Peyer's patch (tissue), 4 donors: Measurements from ENCODE around the gene MYD88. TPM values are rescaled to one million over a fixed set of nuclear protein-coding genes. Genes with fewer than 3 reads are reported as not detected.

Source experiments
- DNase-seq, 3 donors: peaks; one replicate each; pipeline ENCODE4 v3.0.0-alpha.2; 2017 to 2019
- H3K27ac ChIP-seq, 4 donors: fragments of 200-600 bp; sonication (generic); one replicate each; pipeline ENCODE4 v1.5.1; 2016 to 2019
- H3K27me3 ChIP-seq, 2 donors: fragments of 200-600 bp; sonication (generic); one replicate each; pipeline ENCODE4 v1.5.1; 2019
- H3K36me3 ChIP-seq, 3 donors: fragments of 200-600 bp; sonication (generic); one replicate each; pipeline ENCODE4 v1.5.1; 2016 to 2019
- H3K4me1 ChIP-seq, 4 donors: fragments of 200-600 bp; sonication (generic); one replicate each; pipeline ENCODE4 v1.5.1; 2016 to 2019
- H3K4me3 ChIP-seq, 4 donors: fragments of 200-600 bp; sonication (generic); 1 replicate in 3 of 4; 2 replicates in 1 of 4; pipeline ENCODE4 v1.5.1; 2016 to 2019; ENCODE audit warnings: mild to moderate bottlenecking in 1 of 4
- H3K9me3 ChIP-seq, 4 donors: fragments of 200-600 bp; sonication (generic); one replicate each; pipeline ENCODE4 v1.5.1; 2016 to 2019; ENCODE audit warnings: mild to moderate bottlenecking in 1 of 4
- POLR2A ChIP-seq, 2 donors: fragments of 450-650 bp; IDR thresholded peaks; one replicate each; pipeline ENCODE4 v1.5.1; 2017; ENCODE audit warnings: antibody characterized with exemption in 2 of 2, mild to moderate bottlenecking in 2 of 2, moderate library complexity in 2 of 2
- total RNA-seq, 4 donors: library from RNA; depleted of rRNA; stranded (reverse); fragments of >200 nt; gene quantifications; one replicate each; pipeline ENCODE4 v1.1.0, GENCODE V29; 2016
- TF ChIP-seq, protein P1 (sequence below), 6 experiments: fragments of 450-650 bp in 4 of 6; fragments of 200-600 bp in 2 of 6; sonication (generic) in 1 of 6; IDR thresholded peaks; one replicate each; pipeline ENCODE4 v1.5.1; 2017 to 2019; ENCODE audit warnings: antibody characterized with exemption in 6 of 6, mild to moderate bottlenecking in 3 of 6, moderate library complexity in 1 of 6

Gene MYD88
- total RNA-seq, 4 donors from 2014 or later = 41.8 to 82.7 (median 73.8) TPM

DNA sequence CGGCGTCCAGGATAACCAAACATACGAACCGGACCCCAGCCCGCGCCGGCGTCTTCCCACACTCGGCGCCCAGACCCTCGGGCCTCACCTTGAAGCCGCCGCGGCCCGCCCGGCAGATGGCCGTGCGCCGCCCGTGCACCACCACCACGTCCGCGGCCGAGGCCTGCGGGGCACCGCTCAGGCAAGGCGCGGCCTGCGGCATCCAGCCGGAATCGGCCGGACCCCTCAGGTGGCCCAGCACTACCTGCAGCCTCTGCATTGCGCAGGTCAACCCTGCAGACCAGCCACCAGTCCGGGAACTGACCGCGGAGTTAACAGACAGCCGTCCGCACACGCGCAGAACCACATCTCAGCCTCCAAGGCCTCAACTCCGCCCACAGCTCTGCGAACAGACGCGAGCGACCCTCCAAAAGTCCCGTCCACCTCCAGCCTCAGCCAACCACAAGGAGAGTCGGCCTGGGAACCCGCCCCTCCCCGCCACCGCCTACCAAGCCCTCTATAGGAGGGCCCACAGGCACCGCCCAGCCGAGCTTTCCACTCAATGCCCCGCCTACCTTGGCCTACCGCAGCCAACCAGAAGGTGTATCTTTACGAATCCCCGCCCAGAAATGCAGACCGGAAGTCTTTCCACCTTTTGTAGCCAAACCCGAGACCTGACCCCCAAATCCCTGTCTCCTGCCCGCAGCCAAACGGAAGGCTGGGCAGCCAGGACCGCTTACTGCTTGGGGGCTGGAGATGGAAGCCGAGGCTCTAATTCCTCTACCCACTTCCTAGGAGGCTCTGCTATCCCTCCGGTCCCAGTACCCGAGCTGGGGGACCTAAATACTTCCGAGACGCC is 1.5 kb upstream of the MYD88 start, which contains the start of gene ACAA1:
Gene ACAA1 (minus strand): TSS at position 351 of the 838 bp plus-strand sequence. CDS start 92 bp downstream, at position 259.
- peak within 1 kb of the TSS; percentile 86 to 94 (median 88) for H3K27ac ChIP-seq
- no peaks in the 10 kb centered on the region for H3K27me3 ChIP-seq
- peaks cover 0 to 67% (median 13%) of the 10 kb centered on the region in 4 donors for H3K4me1 ChIP-seq
- TF ChIP-seq, protein P1, sequence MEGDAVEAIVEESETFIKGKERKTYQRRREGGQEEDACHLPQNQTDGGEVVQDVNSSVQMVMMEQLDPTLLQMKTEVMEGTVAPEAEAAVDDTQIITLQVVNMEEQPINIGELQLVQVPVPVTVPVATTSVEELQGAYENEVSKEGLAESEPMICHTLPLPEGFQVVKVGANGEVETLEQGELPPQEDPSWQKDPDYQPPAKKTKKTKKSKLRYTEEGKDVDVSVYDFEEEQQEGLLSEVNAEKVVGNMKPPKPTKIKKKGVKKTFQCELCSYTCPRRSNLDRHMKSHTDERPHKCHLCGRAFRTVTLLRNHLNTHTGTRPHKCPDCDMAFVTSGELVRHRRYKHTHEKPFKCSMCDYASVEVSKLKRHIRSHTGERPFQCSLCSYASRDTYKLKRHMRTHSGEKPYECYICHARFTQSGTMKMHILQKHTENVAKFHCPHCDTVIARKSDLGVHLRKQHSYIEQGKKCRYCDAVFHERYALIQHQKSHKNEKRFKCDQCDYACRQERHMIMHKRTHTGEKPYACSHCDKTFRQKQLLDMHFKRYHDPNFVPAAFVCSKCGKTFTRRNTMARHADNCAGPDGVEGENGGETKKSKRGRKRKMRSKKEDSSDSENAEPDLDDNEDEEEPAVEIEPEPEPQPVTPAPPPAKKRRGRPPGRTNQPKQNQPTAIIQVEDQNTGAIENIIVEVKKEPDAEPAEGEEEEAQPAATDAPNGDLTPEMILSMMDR (IDR thresholded peaks at IDR 0.05) = peak in 3 of 6 experiments; percentile 4 to 17 (median 14)
- TF ChIP-seq POLR2A (IDR thresholded peaks at IDR 0.05) = peak; percentile 85 to 92
- peak within 1 kb of the TSS; percentile 77 to 96 (median 89) for H3K4me3 ChIP-seq
- peaks cover 0 to 37% (median 0%) of the 10 kb centered on the region in 3 donors for H3K36me3 ChIP-seq
- H3K9me3 ChIP-seq = no peaks in the 10 kb centered on the region
- peak; percentile 99 to 100 (median 100) for DNase-seq

DNA sequence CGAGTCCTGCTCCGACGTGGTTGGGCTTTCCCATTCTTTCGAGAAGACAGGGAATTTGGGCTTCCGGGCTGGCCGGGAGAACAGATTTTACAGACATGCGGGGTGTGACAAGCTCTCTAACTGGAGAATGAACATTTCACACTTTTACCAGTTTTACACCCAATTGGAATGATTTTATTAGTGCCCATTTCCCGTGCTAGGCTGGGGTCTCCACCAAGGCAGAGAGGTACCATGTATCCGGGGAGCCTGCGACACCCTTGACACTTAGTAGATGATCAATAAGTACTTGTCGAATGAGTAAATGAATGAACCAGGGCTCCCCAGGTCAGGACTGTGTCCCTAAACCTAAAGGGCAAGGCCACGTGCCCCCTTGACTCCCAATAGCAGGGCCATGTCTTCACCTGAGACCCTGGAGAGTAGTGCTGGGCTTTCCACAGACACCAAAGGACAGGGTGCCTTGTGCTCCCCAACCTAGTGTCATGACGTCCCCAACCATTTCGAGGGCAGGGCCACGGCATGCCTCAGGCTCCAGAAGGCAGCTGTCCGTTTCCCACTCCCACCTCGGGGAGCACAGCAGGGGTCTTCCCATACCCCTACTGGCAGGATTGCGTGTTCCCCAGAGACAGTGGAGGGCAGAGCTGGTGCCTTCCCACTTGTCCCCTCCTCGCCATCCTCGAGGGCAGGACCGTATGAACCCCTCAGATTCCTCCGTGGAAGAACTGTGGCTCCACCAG is 679 bp upstream of the MYD88 start:
- Histone ChIP-seq H3K36me3 (peaks cover 0 to 31% (median 0%) of the 10 kb centered on the region in 3 donors), H3K4me3 (peak overlapping the region; percentile 77 to 96 (median 89)), H3K27me3 (no peaks in the 10 kb centered on the region), H3K27ac (peak overlapping the region; percentile 86 to 94 (median 88)), H3K4me1 (peaks cover 0 to 59% (median 13%) of the 10 kb centered on the region in 4 donors), H3K9me3 (no peaks in the 10 kb centered on the region)
- peak in 2 of 3 donors; percentile 49 to 60 for DNase-seq
- no peak for TF ChIP-seq POLR2A (IDR thresholded peaks at IDR 0.05)
- TF ChIP-seq, protein P1 (IDR thresholded peaks at IDR 0.05) = peak in 3 of 6 experiments; percentile 11 to 22 (median 16)

DNA sequence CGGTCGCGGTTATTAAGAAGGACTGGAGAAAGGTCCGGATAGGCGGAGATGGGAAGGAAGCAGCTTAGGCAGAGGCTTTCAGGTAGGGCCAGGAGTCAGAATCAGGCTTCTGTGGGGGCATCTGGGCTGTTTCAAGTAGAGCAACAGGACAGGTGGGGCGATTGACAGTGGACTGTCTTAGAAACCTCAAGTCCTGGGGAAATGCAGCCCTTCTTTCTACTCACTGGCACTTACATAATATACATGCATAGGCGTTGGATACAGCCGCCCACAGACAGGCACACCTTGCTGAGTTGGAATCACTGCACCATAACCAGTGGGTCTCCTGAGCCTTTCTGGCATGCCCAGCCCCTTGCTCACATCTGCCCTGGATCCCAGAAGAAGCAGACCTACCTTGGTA is 730 bp downstream of the MYD88 start:
- H3K9me3 ChIP-seq = no peaks in the 10 kb centered on the region
- H3K4me3 ChIP-seq = peak overlapping the region; percentile 77 to 96 (median 89)
- peaks cover 0 to 19% (median 0%) of the 10 kb centered on the region in 3 donors for H3K36me3 ChIP-seq
- peaks cover 0 to 45% (median 13%) of the 10 kb centered on the region in 4 donors for H3K4me1 ChIP-seq
- peak overlapping the region; percentile 86 to 94 (median 88) for H3K27ac ChIP-seq
- peak in 2 of 3 donors; percentile 15 to 48 for DNase-seq
- H3K27me3 ChIP-seq = no peaks in the 10 kb centered on the region
- no peak for TF ChIP-seq POLR2A (IDR thresholded peaks at IDR 0.05)
- TF ChIP-seq, protein P1 (IDR thresholded peaks at IDR 0.05) = no peak

DNA sequence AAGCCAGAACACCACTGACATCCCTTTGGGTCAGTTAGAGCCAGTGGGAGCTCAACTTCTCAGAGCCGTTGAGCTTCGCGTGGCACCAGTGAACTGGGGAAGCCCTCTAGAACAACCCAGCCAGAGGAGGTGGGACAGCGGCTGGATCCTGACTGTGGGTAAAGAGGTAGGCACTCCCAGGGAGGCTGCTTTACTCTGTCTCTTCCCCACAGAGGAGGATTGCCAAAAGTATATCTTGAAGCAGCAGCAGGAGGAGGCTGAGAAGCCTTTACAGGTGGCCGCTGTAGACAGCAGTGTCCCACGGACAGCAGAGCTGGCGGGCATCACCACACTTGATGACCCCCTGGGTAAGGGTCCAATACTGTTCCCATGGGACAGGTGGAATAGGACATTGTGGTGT is 1.2 kb downstream of the MYD88 start:
- no peaks in the 10 kb centered on the region for H3K9me3 ChIP-seq
- H3K27me3 ChIP-seq = no peaks in the 10 kb centered on the region
- TF ChIP-seq, protein P1 (IDR thresholded peaks at IDR 0.05) = no peak
- peaks cover 0 to 40% (median 13%) of the 10 kb centered on the region in 4 donors for H3K4me1 ChIP-seq
- H3K27ac ChIP-seq = peak overlapping the region in 3 of 4 donors; percentile 86 to 89 (median 86)
- DNase-seq = peak in 1 of 3 donors; percentile 12
- H3K4me3 ChIP-seq = peak overlapping the region; percentile 77 to 96 (median 89)
- H3K36me3 ChIP-seq = peaks cover 0 to 14% (median 0%) of the 10 kb centered on the region in 3 donors
